GM23338 (cell line): Measurements from ENCODE around the gene STT3B.

Experiments used
- CTCF ChIP-seq, 2 experiments: fragments of 200-600 bp in 1 of 2; sonication (generic) in 1 of 2; conservative IDR thresholded peaks; 2 replicates each; pipeline versions ENCODE4 v1.5.1 to v1.6.1; 2016 to 2017; ENCODE audit warnings: antibody characterized with exemption in 2 of 2, low read depth in 2 of 2, mild to moderate bottlenecking in 2 of 2, moderate library complexity in 1 of 2
- POLR2AphosphoS5 ChIP-seq: IDR thresholded peaks from 2 replicates; pipeline ENCODE4 v1.6.1; 2016; ENCODE audit warnings: antibody characterized with exemption, low read depth

GRCh38 chr3:31516757-31517156 lies 16.0 kb upstream of the STT3B start:
- TF ChIP-seq POLR2AphosphoS5 (no peak), CTCF (conservative IDR thresholded peaks at IDR 0.05; ENCODE audit: low read depth in 2 of 2) (no peak)
